GM19351 (cell line): ENCODE measurements around the gene DTNB.
"Not testable (repeated sequence)": the region's sequence is repeated elsewhere in the genome, so short reads cannot be mapped to it uniquely, and the experiment has no call there.

Experiments
- ATAC-seq: cut with Tn5 transposase; IDR thresholded peaks from one replicate; pipeline ENCODE4 v1.9.1; 2021; ENCODE audit warnings: mild to moderate bottlenecking, moderate library complexity; ENCODE audit not compliant: unreplicated experiment

Gene DTNB

GRCh38 chr2:25673300-25674076 is at the start of gene DTNB:
Gene DTNB, minus strand, starts transcription at chr2:25673577. Its CDS starts 20,917 bp downstream, at chr2:25652660.
- peak; percentile 65 for ATAC-seq

- ATAC-seq = no peak
Measured at GRCh38 chr2:25722224-25722623, 48.8 kb upstream of the DTNB start.

DNA sequence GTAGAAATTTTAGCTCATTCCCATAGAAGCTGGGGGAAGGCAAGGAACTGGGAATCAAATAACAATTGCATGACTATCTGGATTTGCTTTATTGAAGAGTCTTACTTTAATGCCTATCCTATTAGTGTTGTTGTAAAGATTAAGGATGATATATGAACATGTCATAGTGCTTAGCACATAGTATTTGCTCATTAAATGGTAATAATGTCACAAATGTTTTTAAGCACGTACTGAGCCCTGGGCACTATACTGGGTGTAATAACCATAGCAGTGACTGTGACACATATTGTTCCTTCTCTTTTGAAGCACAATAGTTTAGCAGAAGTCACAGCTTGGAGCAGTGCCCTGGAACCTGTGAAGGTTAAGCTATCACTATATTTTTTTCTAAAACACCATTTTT is 47.2 kb upstream of the DTNB start:
- no peak for ATAC-seq

DNA sequence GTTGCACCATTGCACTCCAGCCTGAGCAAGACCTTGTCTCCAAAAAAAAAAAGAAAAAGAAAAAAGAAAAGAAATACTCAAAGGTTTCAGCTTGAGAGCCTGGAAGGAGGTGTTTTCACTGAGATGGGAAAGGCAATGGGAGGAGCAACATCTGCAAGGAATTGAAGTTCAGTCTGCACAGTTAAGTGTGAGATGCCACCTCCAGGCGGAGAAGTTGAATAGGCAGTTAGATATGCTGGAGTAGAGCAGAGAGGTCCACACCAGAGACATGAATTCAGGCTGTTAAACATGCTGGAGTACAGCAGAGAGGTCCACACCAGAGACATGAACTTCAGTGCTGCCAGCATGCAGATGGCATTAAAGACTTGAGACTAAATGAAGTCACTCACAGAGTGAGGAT is 41.4 kb upstream of the DTNB start:
- no peak for ATAC-seq

- ATAC-seq = no peak
Measured at GRCh38 chr2:25712455-25712854, 39.1 kb upstream of the DTNB start.

DNA sequence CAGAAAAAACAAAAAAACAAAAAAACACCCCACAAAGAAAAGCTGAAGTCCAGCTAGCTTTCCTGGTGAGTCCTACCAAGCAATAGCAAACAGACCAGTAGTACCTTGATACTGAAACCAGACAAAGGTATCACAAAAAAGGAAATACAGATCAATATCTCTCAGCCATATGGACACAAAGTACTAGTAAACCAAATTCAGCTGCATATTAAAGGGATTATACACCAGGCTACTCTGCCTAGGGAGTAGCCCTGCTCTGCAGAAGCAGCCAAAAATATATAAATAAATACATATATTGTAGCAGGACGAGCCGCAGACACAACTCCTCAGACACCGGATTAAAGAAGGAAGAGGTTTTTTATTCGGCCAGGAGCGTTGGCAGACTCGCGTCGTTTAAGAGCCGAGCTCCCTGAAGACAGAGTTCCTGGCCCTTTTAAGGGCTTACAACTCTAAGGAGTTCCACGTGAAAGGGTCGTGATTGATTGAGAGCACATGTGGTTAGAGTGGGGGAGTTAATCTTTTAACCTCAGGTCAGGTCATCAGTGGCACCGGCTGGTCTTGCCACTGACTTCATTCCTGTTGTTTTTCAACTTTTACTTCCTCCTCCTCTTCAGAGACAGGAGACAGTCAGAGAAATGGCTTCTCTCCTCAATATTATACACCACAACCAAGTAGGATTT is 38.4 kb upstream of the DTNB start:
- ATAC-seq = no peak

GRCh38 chr2:25710750-25711149 is 37.4 kb upstream of the DTNB start:
- ATAC-seq = no peak

- ATAC-seq = no peak
Measured at GRCh38 chr2:25709349-25709748, 36.0 kb upstream of the DTNB start.

- ATAC-seq = no peak
Measured at GRCh38 chr2:25707927-25708590, 34.7 kb upstream of the DTNB start.

GRCh38 chr2:25705575-25705974 is 32.2 kb upstream of the DTNB start:
- ATAC-seq = not testable (repeated sequence)

- ATAC-seq = no peak
Measured at GRCh38 chr2:25701801-25702200, 28.4 kb upstream of the DTNB start.

DNA sequence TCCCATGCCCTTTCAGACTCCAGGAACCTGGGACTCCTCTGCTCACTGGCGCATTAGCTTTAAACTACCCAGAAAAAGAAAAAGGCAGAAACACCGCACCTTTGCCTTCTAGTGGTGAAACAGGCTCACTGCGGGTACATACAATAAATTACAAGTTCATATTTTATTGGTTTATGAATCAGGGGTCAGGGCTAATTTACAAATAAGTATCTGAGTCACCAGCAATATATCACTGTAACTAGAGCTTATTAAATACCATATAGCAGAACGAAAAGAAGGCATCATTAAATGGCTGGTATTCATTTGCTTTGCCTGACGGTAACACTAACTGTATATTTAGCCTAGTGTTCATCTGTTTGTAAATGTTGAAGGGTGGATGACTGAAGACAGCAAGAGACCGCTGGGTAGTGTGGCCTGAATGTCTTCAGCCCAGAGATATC is 26.9 kb upstream of the DTNB start:
- no peak for ATAC-seq

- no peak for ATAC-seq
Measured at GRCh38 chr2:25699216-25699615, 25.8 kb upstream of the DTNB start.

DNA sequence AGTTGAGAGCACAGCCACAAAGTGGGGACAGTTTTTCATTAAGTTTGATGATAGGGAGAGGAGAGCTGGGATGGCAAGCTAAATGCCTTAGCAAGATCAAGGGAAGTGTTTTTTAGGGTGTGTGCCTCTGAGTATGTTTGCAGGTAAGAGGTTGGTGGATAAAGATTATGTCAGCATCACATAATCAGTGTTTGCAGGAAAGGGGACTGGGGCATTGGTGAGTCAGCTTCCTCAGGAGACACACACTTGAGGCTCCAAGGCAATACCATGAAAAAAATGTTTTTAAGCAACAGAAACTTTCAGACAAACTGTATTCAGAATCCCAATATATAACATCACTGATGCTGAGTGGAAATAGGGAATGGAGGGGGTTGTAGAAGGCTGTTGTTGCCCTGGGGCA is 25.4 kb upstream of the DTNB start:
- no peak for ATAC-seq

GRCh38 chr2:25697559-25698341 is 24.4 kb upstream of the DTNB start:
- ATAC-seq = no peak

DNA sequence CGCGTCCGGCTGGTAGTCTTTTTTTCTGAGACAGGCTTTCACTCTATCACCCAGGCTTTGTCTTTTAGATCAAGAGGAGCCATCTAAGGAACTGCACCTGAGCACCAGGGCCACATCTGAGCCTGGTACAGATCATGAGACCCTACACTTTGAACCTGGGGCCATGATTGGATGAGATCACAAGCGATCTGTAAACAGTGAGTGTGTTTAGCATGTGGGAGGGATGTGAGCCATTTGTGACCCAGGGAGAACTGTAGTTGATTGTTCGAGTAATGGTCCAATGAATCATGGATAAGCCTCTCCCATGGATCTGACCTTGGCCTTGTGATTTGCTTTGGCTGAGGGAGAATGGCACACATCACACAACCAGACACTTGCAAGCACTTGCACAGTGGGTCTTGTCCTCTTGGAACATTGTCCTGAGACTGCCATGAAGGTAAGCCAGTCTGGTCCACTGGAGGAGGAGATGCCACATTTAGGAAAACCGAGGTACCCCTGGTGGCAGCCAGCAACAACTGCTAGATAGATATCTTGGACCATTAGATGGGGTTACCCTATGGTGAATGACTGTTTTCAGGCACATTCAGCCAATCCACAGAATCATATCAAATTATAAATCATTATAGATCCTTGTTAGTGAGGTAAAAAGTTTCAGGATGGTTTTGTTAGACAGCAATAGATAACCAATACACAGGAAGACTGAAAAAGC is 19.5 kb upstream of the DTNB start:
- no peak for ATAC-seq

DNA sequence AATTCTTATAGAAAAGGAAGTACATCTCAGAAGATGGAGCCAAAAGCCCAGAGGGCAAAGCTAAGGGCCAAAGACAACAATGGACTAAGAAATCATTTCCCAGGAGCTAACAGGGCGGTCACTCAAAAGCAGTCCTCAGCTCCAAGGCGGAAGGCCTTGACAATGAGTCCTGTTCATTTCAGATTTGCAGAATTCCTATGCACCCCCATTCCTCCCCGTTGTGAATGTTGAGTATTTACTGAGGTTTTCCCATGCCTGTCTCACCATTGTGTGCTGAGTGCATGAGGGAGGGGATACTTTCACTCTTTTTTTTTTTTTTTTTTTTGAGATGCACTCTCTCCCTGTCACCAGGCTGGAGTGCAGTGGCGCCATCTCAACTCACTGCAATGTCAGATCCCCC is 18.8 kb upstream of the DTNB start:
- no peak for ATAC-seq

GRCh38 chr2:25690058-25690457 is 16.7 kb upstream of the DTNB start:
- ATAC-seq = no peak

GRCh38 chr2:25688236-25688635 is 14.9 kb upstream of the DTNB start:
- ATAC-seq = no peak

DNA sequence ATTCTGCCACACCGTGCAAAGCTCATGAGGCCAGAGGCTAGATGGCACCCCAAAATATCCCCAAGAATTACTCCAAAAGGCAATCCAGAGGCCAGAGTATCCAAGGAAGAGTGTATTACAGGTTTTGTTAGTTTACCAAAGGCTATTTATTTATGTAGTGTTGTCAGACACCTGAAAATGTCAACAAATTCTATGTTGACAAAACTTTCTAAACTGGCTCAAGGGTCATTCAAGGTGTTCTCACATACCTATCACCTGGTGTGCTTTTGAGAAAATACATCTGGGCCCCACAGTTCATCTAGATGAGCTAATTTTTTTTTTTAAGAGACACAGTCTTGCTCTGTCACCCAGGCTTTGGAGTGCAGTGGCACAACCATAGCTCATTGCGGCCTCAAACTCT is 12.4 kb upstream of the DTNB start:
- no peak for ATAC-seq
